A673 (cell line): ENCODE data around the gene PRKCA. TPM values are rescaled to one million over a fixed set of nuclear protein-coding genes. Genes with fewer than 3 reads are reported as not detected.

ENCODE experiments used
- BruUV-seq: library from RNA; stranded (reverse); fragments of 400-500 nt; replicated peaks from 2 replicates; lab custom pipeline; 2021; lab: Mats Ljungman, UMichigan
- CTCF ChIA-PET: fragments of 300-600 bp; sonication (Branson Sonifier 250); formaldehyde crosslinking; loops from one replicate; lab custom pipeline; 2022; ENCODE audit warnings: antibody characterized with exemption; lab: Charles Lee
- POLR2A ChIA-PET: fragments of 300-600 bp; sonication (Branson Sonifier 250); formaldehyde crosslinking; loops from one replicate; lab custom pipeline; 2022; ENCODE audit warnings: antibody characterized with exemption; ENCODE audit not compliant: low non-redundant PET; lab: Charles Lee
- DNase-seq: peaks from one replicate; pipeline ENCODE4 v3.0.0-alpha.2; 2015; ENCODE audit warnings: low spot score
- H3K27ac ChIP-seq: fragments of 200-600 bp; sonication (generic); 2 replicates; pipeline ENCODE4 v1.5.1; 2016; ENCODE audit warnings: mixed run types, low read depth, mild to moderate bottlenecking, mixed read lengths, antibody characterized with exemption, low read length; ENCODE audit not compliant: poor library complexity, severe bottlenecking
- H3K27me3 ChIP-seq: fragments of 200-600 bp; sonication (generic); replicated peaks from 2 replicates; pipeline ENCODE4 v1.6.1; 2017; ENCODE audit warnings: mixed run types, low read depth, mild to moderate bottlenecking, mixed read lengths, antibody characterized with exemption, low read length; ENCODE audit not compliant: insufficient read depth, poor library complexity
- H3K36me3 ChIP-seq: fragments of 200-600 bp; sonication (generic); 2 replicates; pipeline ENCODE4 v1.6.1; 2016; ENCODE audit warnings: mixed run types, mild to moderate bottlenecking, mixed read lengths, antibody characterized with exemption, low read length; ENCODE audit not compliant: insufficient read depth, poor library complexity, severe bottlenecking
- H3K4me1 ChIP-seq: fragments of 200-600 bp; sonication (generic); 2 replicates; pipeline ENCODE4 v1.6.1; 2017; ENCODE audit warnings: mixed run types, mild to moderate bottlenecking, mixed read lengths, antibody characterized with exemption, low read length; ENCODE audit not compliant: insufficient read depth, poor library complexity, severe bottlenecking
- H3K4me3 ChIP-seq: fragments of 200-600 bp; sonication (generic); 2 replicates; pipeline ENCODE4 v1.5.1; 2016; ENCODE audit warnings: low read depth, mixed run types, mild to moderate bottlenecking, mixed read lengths, low read length; ENCODE audit not compliant: poor library complexity, severe bottlenecking
- H3K9me3 ChIP-seq: fragments of 200-600 bp; sonication (generic); 2 replicates; pipeline ENCODE4 v1.6.1; 2016; ENCODE audit warnings: mixed run types, low read depth, mild to moderate bottlenecking, mixed read lengths, antibody characterized with exemption, low read length; ENCODE audit not compliant: poor library complexity, severe bottlenecking
- EZH2 ChIP-seq: fragments of 200-600 bp; sonication (generic); IDR thresholded peaks from 2 replicates; pipeline ENCODE4 v1.6.1; 2017; ENCODE audit warnings: borderline replicate concordance, low read depth, mild to moderate bottlenecking, mixed read lengths, antibody characterized with exemption, low read length; ENCODE audit not compliant: poor library complexity, severe bottlenecking
- intact Hi-C: fragments of 100-400 bp; cut with micrococcal nuclease; formaldehyde crosslinking; loops from one replicate; pipeline ENCODE4 v1.10.0; 2022; ENCODE audit not compliant: unreplicated experiment
- total RNA-seq: library from RNA; stranded (reverse); gene quantifications from 2 replicates; pipeline ENCODE4 v1.2.3, GENCODE V29; 2021
- TF ChIP-seq, protein P1 (sequence below): fragments of 300-800, 200-600 bp; sonication (generic); conservative IDR thresholded peaks from 2 replicates; pipeline ENCODE4 v1.5.1; 2017; ENCODE audit warnings: low read depth, mild to moderate bottlenecking, antibody characterized with exemption, low read length, moderate library complexity, mixed read lengths

Gene PRKCA
- total RNA-seq, 1 experiment from 2014 or later, result 16.3 TPM

DNA sequence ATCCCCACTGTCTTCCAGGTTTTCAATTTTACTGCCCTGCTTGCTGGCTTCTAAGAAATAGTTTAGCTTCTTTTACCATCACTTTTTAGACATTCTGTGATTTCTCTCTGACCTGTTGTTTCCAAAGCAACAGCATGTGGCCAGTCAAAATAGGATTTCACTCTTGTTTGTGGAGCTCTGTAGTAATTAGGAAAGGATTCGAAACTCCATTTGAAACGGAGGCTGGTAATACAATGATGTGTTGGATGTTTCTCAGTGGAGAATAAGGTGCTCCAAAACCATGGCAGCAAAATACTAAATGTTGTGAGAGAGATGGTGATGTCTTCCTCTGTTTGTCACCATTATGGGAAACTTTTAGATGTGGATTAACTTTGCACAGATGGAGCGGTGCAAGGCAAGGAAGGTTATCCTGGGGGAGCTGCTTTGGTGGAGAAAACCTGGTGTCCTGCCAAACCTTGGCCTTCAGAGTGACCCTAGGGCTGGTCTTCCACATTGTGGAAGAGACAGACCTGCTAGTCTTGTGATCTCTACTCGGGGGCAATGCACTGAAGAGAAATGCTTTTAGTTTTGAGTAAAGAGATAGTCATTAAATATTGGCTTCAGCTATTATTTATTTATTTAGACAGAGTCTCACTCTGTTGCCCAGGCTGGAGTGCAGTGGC, 79.4 kb downstream of the PRKCA start:
- CTCF ChIA-PET, result no interaction called here
- intact Hi-C loops, result no loop called here
- POLR2A ChIA-PET, result interaction anchor here (0.6 kb wide), 1 partner anchor 21 kb away, joined by 3 read pairs; no protein-coding TSS in a partner anchor

DNA sequence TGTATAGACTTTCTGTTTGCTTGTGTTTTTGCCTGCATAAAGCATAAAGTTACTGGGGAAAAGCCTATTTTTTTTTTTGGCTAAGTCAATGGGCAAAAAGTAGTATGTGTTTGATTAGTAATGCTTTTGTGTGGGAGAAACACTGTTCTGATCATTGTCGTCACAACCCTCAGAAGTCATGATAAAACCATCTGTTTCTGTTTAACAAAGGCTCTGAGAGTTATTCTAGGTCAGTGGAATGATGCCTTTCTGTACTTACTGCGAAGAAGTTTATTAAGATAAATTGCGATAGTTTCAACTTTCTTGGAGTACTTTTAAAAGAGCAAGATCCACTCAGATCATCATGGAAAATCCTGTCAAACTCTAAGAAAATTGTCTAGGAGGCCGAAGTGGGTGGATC, 80.9 kb downstream of the PRKCA start:
- Histone ChIP-seq H3K4me3 (no peak overlapping the region), H3K27me3 (no peaks in the 10 kb centered on the region), H3K9me3 (no peaks in the 10 kb centered on the region), H3K36me3 (no peaks in the 10 kb centered on the region), H3K27ac (no peak overlapping the region), H3K4me1 (peaks cover 5% of the 10 kb centered on the region)
- ChIA-PET POLR2A (no interaction called here), CTCF (no interaction called here)
- TF ChIP-seq, protein P1, sequence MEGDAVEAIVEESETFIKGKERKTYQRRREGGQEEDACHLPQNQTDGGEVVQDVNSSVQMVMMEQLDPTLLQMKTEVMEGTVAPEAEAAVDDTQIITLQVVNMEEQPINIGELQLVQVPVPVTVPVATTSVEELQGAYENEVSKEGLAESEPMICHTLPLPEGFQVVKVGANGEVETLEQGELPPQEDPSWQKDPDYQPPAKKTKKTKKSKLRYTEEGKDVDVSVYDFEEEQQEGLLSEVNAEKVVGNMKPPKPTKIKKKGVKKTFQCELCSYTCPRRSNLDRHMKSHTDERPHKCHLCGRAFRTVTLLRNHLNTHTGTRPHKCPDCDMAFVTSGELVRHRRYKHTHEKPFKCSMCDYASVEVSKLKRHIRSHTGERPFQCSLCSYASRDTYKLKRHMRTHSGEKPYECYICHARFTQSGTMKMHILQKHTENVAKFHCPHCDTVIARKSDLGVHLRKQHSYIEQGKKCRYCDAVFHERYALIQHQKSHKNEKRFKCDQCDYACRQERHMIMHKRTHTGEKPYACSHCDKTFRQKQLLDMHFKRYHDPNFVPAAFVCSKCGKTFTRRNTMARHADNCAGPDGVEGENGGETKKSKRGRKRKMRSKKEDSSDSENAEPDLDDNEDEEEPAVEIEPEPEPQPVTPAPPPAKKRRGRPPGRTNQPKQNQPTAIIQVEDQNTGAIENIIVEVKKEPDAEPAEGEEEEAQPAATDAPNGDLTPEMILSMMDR, result no peak
- intact Hi-C loops, result no loop called here
- peak; percentile 27 for DNase-seq
- no TSS peak for BruUV-seq

More for the DNA sequence above, 79.4 kb downstream of the PRKCA start:
- BruUV-seq, result no TSS peak
- TF ChIP-seq, protein P1, result no peak
- H3K4me3 ChIP-seq, result no peak overlapping the region
- DNase-seq, result no peak
- H3K36me3 ChIP-seq, result no peaks in the 10 kb centered on the region
- peaks cover 5% of the 10 kb centered on the region for H3K4me1 ChIP-seq
- H3K9me3 ChIP-seq, result no peaks in the 10 kb centered on the region
- no peaks in the 10 kb centered on the region for H3K27me3 ChIP-seq
- H3K27ac ChIP-seq, result no peak overlapping the region

DNA sequence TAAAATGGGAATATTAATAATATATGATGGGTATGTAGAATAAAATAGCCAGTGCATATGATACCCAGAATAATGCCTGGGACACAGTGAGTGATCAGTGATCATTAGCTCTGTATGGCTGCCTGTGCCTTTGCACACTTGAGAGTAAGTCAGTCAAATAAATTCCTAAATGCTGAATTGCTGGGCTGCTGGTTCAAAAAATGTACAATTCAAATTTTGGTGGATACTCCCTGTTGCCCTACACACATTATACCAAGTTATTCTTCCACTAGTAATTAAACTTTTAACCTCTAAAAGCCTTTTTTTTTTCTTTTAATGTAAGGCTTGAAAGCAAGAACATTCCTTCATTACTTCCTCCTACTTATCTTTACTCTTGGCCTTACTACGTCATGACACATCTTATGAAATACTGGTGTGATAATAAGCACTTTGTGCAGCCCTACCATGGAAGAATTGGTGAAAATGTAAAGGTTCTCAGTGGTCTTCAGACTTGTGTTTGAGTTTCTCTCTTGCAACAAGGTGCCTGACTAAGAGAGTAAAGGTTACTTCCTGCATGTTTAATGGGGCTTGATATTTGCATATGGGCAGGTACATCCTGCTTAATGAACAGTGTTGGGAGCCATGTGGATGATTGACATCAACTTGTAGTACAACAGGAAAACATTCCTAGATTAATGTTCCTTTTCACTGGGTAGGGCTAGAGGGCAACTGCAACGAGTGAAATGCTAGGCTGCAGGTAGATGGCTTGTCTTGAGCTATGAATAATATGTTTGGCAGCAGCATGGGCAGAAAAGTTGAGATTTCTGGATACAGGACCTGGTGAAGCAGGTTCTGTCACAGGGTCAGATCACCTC, 84.3 kb downstream of the PRKCA start:
- ChIA-PET CTCF (no interaction called here), POLR2A (no interaction called here)
- H3K27me3 ChIP-seq, result no peaks in the 10 kb centered on the region
- no peak overlapping the region for H3K27ac ChIP-seq
- TF ChIP-seq, protein P1, result no peak
- no peak for TF ChIP-seq EZH2
- no TSS peak for BruUV-seq
- no peaks in the 10 kb centered on the region for H3K9me3 ChIP-seq
- intact Hi-C loops, result no loop called here
- no peaks in the 10 kb centered on the region for H3K36me3 ChIP-seq
- H3K4me1 ChIP-seq, result peaks cover 5% of the 10 kb centered on the region
- H3K4me3 ChIP-seq, result no peak overlapping the region
- no peak for DNase-seq
